Measurements from ENCODE around the gene GSK3A. TPM values are rescaled to one million over a fixed set of nuclear protein-coding genes. Genes with fewer than 3 reads are reported as not detected.
A peak's percentile ranks its signal among the peaks of the same experiment; 100 is the strongest.

The GSK3A gene
- total and polyA plus RNA-seq, 2 of the 4 experiments (the other 2 are of a cell fraction), result 8.1 to 43.3 TPM

- H3K56ac ChIP-seq (ENCODE audit: extremely low read depth, insufficient read depth, low read length), result no peak overlapping the region
- no peaks in the 10 kb centered on the region for H3K27me3 ChIP-seq (ENCODE audit: control insufficient read depth, insufficient read depth, low read length)
- H3K79me1 ChIP-seq (ENCODE audit: low read depth in 1 of 2, low read length in 2 of 2), result peaks cover 36 to 75% of the 10 kb centered on the region in 2 experiments
- no peak for DNase-seq
- peaks cover 10% of the 10 kb centered on the region for H3K36me3 ChIP-seq (ENCODE audit: control insufficient read depth, insufficient read depth, low read length)
- H4K20me1 ChIP-seq (ENCODE audit: insufficient read depth, low read length), result peaks cover 49% of the 10 kb centered on the region
- peak overlapping the region; percentile 85 for H3K14ac ChIP-seq (replicated peaks; ENCODE audit: low read depth, low read length)
- intact Hi-C loops (cut with micrococcal nuclease), result no loop called here
- H2BK20ac ChIP-seq (ENCODE audit: low read depth, low read length), result peak overlapping the region; percentile 74; the same call in 1 of the 2 replicates
- peak overlapping the region; percentile 84 for H3K27ac ChIP-seq (ENCODE audit: insufficient read depth, low read length)
- WGBS, 2 experiments (ENCODE audit: extremely low coverage in 2 of 2, insufficient read length in 1 of 2), result 39% methylated on average over 2 of the region's 4 CpGs; no CpG with 5 or more reads in 1 of the 2 experiments
- H3K4me3 ChIP-seq (ENCODE audit: insufficient read depth, low read depth, low read length), result no peak overlapping the region
- dilution Hi-C loops (cut with HindIII; ENCODE audit: low sequenced_read_pairs, unreplicated experiment), result no loop called here
- peak overlapping the region; percentile 87 for H2AFZ ChIP-seq (replicated peaks; ENCODE audit: low read length, poor library complexity)
- ATAC-seq (ENCODE audit: low read depth), result no peak
- POLR2A ChIA-PET (ENCODE audit: unreplicated experiment), result no interaction called here
- H2BK120ac ChIP-seq (ENCODE audit: low read depth, low read length), result peak overlapping the region; percentile 65
- H4K8ac ChIP-seq (ENCODE audit: low read depth in 2 of 2, low read length in 2 of 2), result peak overlapping the region in 1 of 2 experiments; percentile 80; a peak in 2 of 4 replicates
- H2BK15ac ChIP-seq (ENCODE audit: low read depth, low read length), result peak overlapping the region; percentile 73; the same call in 2 of the 3 replicates
- CTCF ChIA-PET, result no interaction called here
- peak overlapping the region; percentile 92 for H3K23ac ChIP-seq (ENCODE audit: low read depth, low read length)
- peak overlapping the region; percentile 99 for H2AK9ac ChIP-seq (replicated peaks; ENCODE audit: low read depth, low read length, poor library complexity)
- H3K9me3 ChIP-seq (ENCODE audit: control insufficient read depth, insufficient read depth, low read length), result no peaks in the 10 kb centered on the region
- H3K4me2 ChIP-seq (ENCODE audit: low read depth, low read length), result peak overlapping the region; percentile 95
- peak overlapping the region; percentile 99 for H2AK5ac ChIP-seq (ENCODE audit: low read depth, low read length)
- H2BK5ac ChIP-seq (ENCODE audit: low read depth, low read length, poor library complexity, severe bottlenecking), result peak overlapping the region; percentile 86
- peaks cover 55% of the 10 kb centered on the region for H3K4me1 ChIP-seq (ENCODE audit: control insufficient read depth, insufficient read depth, low read length)
- peaks cover 16% of the 10 kb centered on the region for H3K9me1 ChIP-seq (ENCODE audit: insufficient read depth, low read length)
- H3K9ac ChIP-seq (ENCODE audit: low read depth, low read length), result no peak overlapping the region
- H4K91ac ChIP-seq (ENCODE audit: insufficient read depth, low read depth, low read length), result peak overlapping the region; percentile 91
- TF ChIP-seq CTCF (conservative IDR thresholded peaks at IDR 0.05; ENCODE audit: low read depth, low read length) (no peak), FOS (IDR thresholded peaks at IDR 0.05; ENCODE audit: low read depth, low read length) (no peak)
- H4K5ac ChIP-seq (ENCODE audit: low read depth, low read length), result no peak overlapping the region
- peak overlapping the region; percentile 95 for H3K4ac ChIP-seq (ENCODE audit: low read depth, low read length)
- no peak overlapping the region for H3K18ac ChIP-seq (ENCODE audit: low read depth, low read length)
- in situ Hi-C loops (cut with MboI; ENCODE audit: low sequenced_read_pairs), result no loop called here
- no TSS peak for BruUV-seq (replicated peaks)
These were observed 40.4 kb upstream of the GSK3A start for GRCh38 chr19:42282819-42283187.

Data from IMR-90 (cell line).